ENCODE measurements around the gene FRMD4A. TPM values are rescaled to one million over a fixed set of nuclear protein-coding genes. Genes with fewer than 3 reads are reported as not detected.

Gene FRMD4A
- total RNA-seq, 1 donor from 2014 or later = 20.2 TPM

- H3K79me2 ChIP-seq (ENCODE audit: low read depth) = no peaks in the 10 kb centered on the region
- Mint-ChIP-seq H3K4me3 (no peak overlapping the region), H3K27ac (no peak overlapping the region), H3K36me3 (peaks cover 10% of the 10 kb centered on the region), H3K9me3 (peaks cover 8% of the 10 kb centered on the region), H3K27me3 (ENCODE audit: insufficient read depth, low read depth) (peaks cover 7% of the 10 kb centered on the region), H3K4me1 (peaks cover 45% of the 10 kb centered on the region)
- no peak for DNase-seq (ENCODE audit: low spot score)
- no peak overlapping the region for H3K4me2 ChIP-seq
- TF ChIP-seq EZH2 (IDR thresholded peaks at IDR 0.05) = no peak
- TF ChIP-seq CTCF (IDR thresholded peaks at IDR 0.05) = no peak
- TF ChIP-seq EZH2phosphoT487 (IDR thresholded peaks at IDR 0.05) = no peak
- no peaks in the 10 kb centered on the region for H3K36me3 ChIP-seq
- no peak overlapping the region for H3K4me3 ChIP-seq
- no peak overlapping the region for H3K27ac ChIP-seq
- no peaks in the 10 kb centered on the region for H3F3A ChIP-seq (ENCODE audit: low read depth)
- H3K4me1 ChIP-seq = peaks cover 14% of the 10 kb centered on the region
- no peaks in the 10 kb centered on the region for H3K27me3 ChIP-seq
- H3K9ac ChIP-seq = no peak overlapping the region
- H4K20me1 ChIP-seq (ENCODE audit: low read depth) = no peaks in the 10 kb centered on the region
- H3K9me3 ChIP-seq (ENCODE audit: low read depth) = no peaks in the 10 kb centered on the region
- no peak overlapping the region for H2AFZ ChIP-seq (replicated peaks)
Observed at GRCh38 chr10:14014423-14014822, 316.3 kb downstream of the FRMD4A start.

- no peak overlapping the region for H3K27ac ChIP-seq
- no peaks in the 10 kb centered on the region for H4K20me1 ChIP-seq (ENCODE audit: low read depth)
- peaks cover 17% of the 10 kb centered on the region for H3K4me1 ChIP-seq
- no peak overlapping the region for H2AFZ ChIP-seq (replicated peaks)
- H3K36me3 ChIP-seq = no peaks in the 10 kb centered on the region
- no peak for TF ChIP-seq EZH2phosphoT487 (IDR thresholded peaks at IDR 0.05)
- TF ChIP-seq EZH2 (IDR thresholded peaks at IDR 0.05) = no peak
- no peak for TF ChIP-seq CTCF (IDR thresholded peaks at IDR 0.05)
- Mint-ChIP-seq H3K36me3 (peaks cover 2% of the 10 kb centered on the region), H3K9me3 (no peaks in the 10 kb centered on the region), H3K27me3 (ENCODE audit: insufficient read depth, low read depth) (peaks cover 11% of the 10 kb centered on the region), H3K4me3 (peak overlapping the region; percentile 69), H3K27ac (peak overlapping the region; percentile 95), H3K4me1 (peaks cover 57% of the 10 kb centered on the region)
- H3K9ac ChIP-seq = no peak overlapping the region
- DNase-seq (ENCODE audit: low spot score) = no peak
- H3K4me3 ChIP-seq = no peak overlapping the region
- H3K27me3 ChIP-seq = no peaks in the 10 kb centered on the region
- H3K79me2 ChIP-seq (ENCODE audit: low read depth) = no peaks in the 10 kb centered on the region
- H3K4me2 ChIP-seq = no peak overlapping the region
- no peaks in the 10 kb centered on the region for H3F3A ChIP-seq (ENCODE audit: low read depth)
- H3K9me3 ChIP-seq (ENCODE audit: low read depth) = no peaks in the 10 kb centered on the region
Observed at GRCh38 chr10:14010769-14011574, 319.8 kb downstream of the FRMD4A start.

- Mint-ChIP-seq H3K4me3 (peak overlapping the region; percentile 71), H3K27ac (peak overlapping the region; percentile 98), H3K36me3 (peaks cover 2% of the 10 kb centered on the region), H3K9me3 (no peaks in the 10 kb centered on the region), H3K27me3 (ENCODE audit: insufficient read depth, low read depth) (peaks cover 9% of the 10 kb centered on the region), H3K4me1 (peaks cover 60% of the 10 kb centered on the region)
- H3K4me2 ChIP-seq = peak overlapping the region; percentile 53
- no peaks in the 10 kb centered on the region for H4K20me1 ChIP-seq (ENCODE audit: low read depth)
- H3K27ac ChIP-seq = no peak overlapping the region
- peak; percentile 27 for DNase-seq (ENCODE audit: low spot score)
- H2AFZ ChIP-seq (replicated peaks) = peak overlapping the region; percentile 87
- no peak overlapping the region for H3K4me3 ChIP-seq
- H3K4me1 ChIP-seq = peaks cover 17% of the 10 kb centered on the region
- H3K36me3 ChIP-seq = no peaks in the 10 kb centered on the region
- no peak for TF ChIP-seq EZH2phosphoT487 (IDR thresholded peaks at IDR 0.05)
- no peak for TF ChIP-seq EZH2 (IDR thresholded peaks at IDR 0.05)
- no peak for TF ChIP-seq CTCF (IDR thresholded peaks at IDR 0.05)
- no peaks in the 10 kb centered on the region for H3K79me2 ChIP-seq (ENCODE audit: low read depth)
- H3F3A ChIP-seq (ENCODE audit: low read depth) = no peaks in the 10 kb centered on the region
- H3K27me3 ChIP-seq = no peaks in the 10 kb centered on the region
- H3K9me3 ChIP-seq (ENCODE audit: low read depth) = no peaks in the 10 kb centered on the region
- H3K9ac ChIP-seq = no peak overlapping the region
Observed at GRCh38 chr10:14010101-14010558, 320.6 kb downstream of the FRMD4A start.

All from neural progenitor cell (in vitro differentiated cells).